ENCODE data around the gene GALNT17.

DNA sequence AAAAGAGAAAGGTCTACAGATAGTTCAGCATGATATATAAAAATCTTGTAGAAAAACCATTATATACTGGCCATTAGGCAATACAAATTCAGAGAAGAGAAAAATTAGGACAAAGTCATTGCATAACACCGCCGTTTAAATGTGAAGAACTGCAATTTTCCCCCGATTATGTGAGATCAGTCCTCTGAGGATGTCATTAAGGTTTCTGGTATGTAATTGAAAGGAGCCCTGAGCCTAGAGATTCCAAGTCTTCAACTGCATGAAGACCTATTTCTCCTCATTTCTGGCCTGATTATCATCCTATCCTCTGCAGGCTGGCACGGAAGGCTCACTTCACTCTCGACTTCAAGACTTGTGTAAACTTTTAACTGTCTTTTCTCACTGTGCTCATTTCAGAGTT, 395.3 kb downstream of the GALNT17 start:
- no peak for TF ChIP-seq EP300 (IDR thresholded peaks at IDR 0.05)
- TF ChIP-seq, protein P1, sequence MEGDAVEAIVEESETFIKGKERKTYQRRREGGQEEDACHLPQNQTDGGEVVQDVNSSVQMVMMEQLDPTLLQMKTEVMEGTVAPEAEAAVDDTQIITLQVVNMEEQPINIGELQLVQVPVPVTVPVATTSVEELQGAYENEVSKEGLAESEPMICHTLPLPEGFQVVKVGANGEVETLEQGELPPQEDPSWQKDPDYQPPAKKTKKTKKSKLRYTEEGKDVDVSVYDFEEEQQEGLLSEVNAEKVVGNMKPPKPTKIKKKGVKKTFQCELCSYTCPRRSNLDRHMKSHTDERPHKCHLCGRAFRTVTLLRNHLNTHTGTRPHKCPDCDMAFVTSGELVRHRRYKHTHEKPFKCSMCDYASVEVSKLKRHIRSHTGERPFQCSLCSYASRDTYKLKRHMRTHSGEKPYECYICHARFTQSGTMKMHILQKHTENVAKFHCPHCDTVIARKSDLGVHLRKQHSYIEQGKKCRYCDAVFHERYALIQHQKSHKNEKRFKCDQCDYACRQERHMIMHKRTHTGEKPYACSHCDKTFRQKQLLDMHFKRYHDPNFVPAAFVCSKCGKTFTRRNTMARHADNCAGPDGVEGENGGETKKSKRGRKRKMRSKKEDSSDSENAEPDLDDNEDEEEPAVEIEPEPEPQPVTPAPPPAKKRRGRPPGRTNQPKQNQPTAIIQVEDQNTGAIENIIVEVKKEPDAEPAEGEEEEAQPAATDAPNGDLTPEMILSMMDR (IDR thresholded peaks at IDR 0.05), result no peak
